Caco-2 (cell line): ENCODE results near the gene ADRA2C. TPM values are rescaled to one million over a fixed set of nuclear protein-coding genes. Genes with fewer than 3 reads are reported as not detected.

ENCODE experiments used
- BruUV-seq: library from RNA; stranded (reverse); fragments of 400-500 nt; replicated peaks from 2 replicates; lab custom pipeline; 2021; lab: Mats Ljungman, UMichigan
- CTCF ChIA-PET: fragments of 300-600 bp; sonication (Branson Sonifier 250); formaldehyde crosslinking; loops from one replicate; lab custom pipeline; 2022; ENCODE audit warnings: antibody characterized with exemption; lab: Charles Lee
- POLR2A ChIA-PET: fragments of 300-600 bp; sonication (Branson Sonifier 250); formaldehyde crosslinking; loops from one replicate; lab custom pipeline; 2022; ENCODE audit warnings: antibody characterized with exemption; lab: Charles Lee
- DNase-seq, 2 experiments: peaks; one replicate each; pipeline versions ENCODE4 v3.0.0 to v3.0.0-alpha.2; 2020 to 2022
- H3K27me3 ChIP-seq: replicated peaks from 2 replicates; pipeline ENCODE4 v1.6.0; 2011; ENCODE audit warnings: low read length; ENCODE audit not compliant: control insufficient read depth, insufficient read depth
- H3K36me3 ChIP-seq: 2 replicates; pipeline ENCODE4 v1.5.1; 2011; ENCODE audit warnings: low read length; ENCODE audit not compliant: control insufficient read depth, insufficient read depth
- H3K4me1 ChIP-seq: fragments of 250-450 bp; sonication (Bioruptor Pico); 2 replicates; pipeline ENCODE4 v1.5.1; 2020; ENCODE audit warnings: mild to moderate bottlenecking
- H3K4me3 ChIP-seq: 2 replicates; pipeline ENCODE4 v1.5.1; 2011; ENCODE audit warnings: low read depth, mild to moderate bottlenecking, control low read depth, low read length
- H3K9me3 ChIP-seq: fragments of 250-450 bp; sonication (Bioruptor Pico); 2 replicates; pipeline ENCODE4 v1.5.1; 2020; ENCODE audit warnings: mild to moderate bottlenecking, moderate library complexity
- H3K27ac Mint-ChIP-seq: one replicate; pipeline ENCODE4 v1.8.0; 2022; ENCODE audit warnings: mixed read lengths; ENCODE audit not compliant: unreplicated experiment
- H3K27me3 Mint-ChIP-seq: one replicate; pipeline ENCODE4 v1.8.0; 2022; ENCODE audit warnings: mixed read lengths; ENCODE audit not compliant: insufficient read depth, unreplicated experiment
- H3K36me3 Mint-ChIP-seq: one replicate; pipeline ENCODE4 v1.8.0; 2022; ENCODE audit warnings: mild to moderate bottlenecking, mixed read lengths; ENCODE audit not compliant: insufficient read depth, unreplicated experiment
- H3K4me1 Mint-ChIP-seq: one replicate; pipeline ENCODE4 v1.8.0; 2022; ENCODE audit warnings: low read depth, mixed read lengths; ENCODE audit not compliant: unreplicated experiment
- H3K4me3 Mint-ChIP-seq: one replicate; pipeline ENCODE4 v1.8.0; 2022; ENCODE audit warnings: mild to moderate bottlenecking, moderate library complexity, mixed read lengths; ENCODE audit not compliant: unreplicated experiment
- H3K9me3 Mint-ChIP-seq: one replicate; pipeline ENCODE4 v1.8.0; 2022; ENCODE audit warnings: mixed read lengths; ENCODE audit not compliant: unreplicated experiment
- CTCF ChIP-seq, 2 experiments: fragments of 200-600 bp in 1 of 2; IDR thresholded peaks; 1 replicate in 1 of 2; 2 replicates in 1 of 2; pipeline versions ENCODE4 v1.5.1 to v1.8.0; 2011 to 2022; ENCODE audit warnings: antibody characterized with exemption in 1 of 2, control low read depth in 1 of 2, inconsistent platforms in 1 of 2, low read depth in 1 of 2, low read length in 1 of 2, mild to moderate bottlenecking in 1 of 2, moderate library complexity in 1 of 2; ENCODE audit not compliant: insufficient read depth in 1 of 2, severe bottlenecking in 1 of 2, unreplicated experiment in 1 of 2
- intact Hi-C: fragments of 100-400 bp; cut with micrococcal nuclease; formaldehyde crosslinking; loops from one replicate; pipeline ENCODE4 v1.10.0; 2022; ENCODE audit not compliant: unreplicated experiment
- total RNA-seq: library from RNA; stranded (reverse); gene quantifications from 2 replicates; pipeline ENCODE4 v1.2.3, GENCODE V29; 2022

The ADRA2C gene
- total RNA-seq, 1 experiment from 2014 or later: 11.7 TPM

- POLR2A ChIA-PET: no interaction called here
- Mint-ChIP-seq H3K9me3 (peaks cover under 1% of the 10 kb centered on the region), H3K27me3 (peaks cover 3% of the 10 kb centered on the region), H3K27ac (no peak overlapping the region), H3K36me3 (peaks cover 6% of the 10 kb centered on the region), H3K4me3 (no peak overlapping the region), H3K4me1 (no peaks in the 10 kb centered on the region)
- TF ChIP-seq CTCF (IDR thresholded peaks at IDR 0.05; ENCODE audit: insufficient read depth in 1 of 2, low read depth in 1 of 2, low read length in 1 of 2, severe bottlenecking in 1 of 2, unreplicated experiment in 1 of 2): no peak
- Histone ChIP-seq H3K27me3 (no peaks in the 10 kb centered on the region), H3K4me3 (no peak overlapping the region), H3K36me3 (no peaks in the 10 kb centered on the region), H3K9me3 (no peaks in the 10 kb centered on the region; the same call in 1 of the 2 replicates), H3K4me1 (no peaks in the 10 kb centered on the region)
- CTCF ChIA-PET: no interaction called here
- DNase-seq: no peak
- intact Hi-C loops: no loop called here
- no TSS peak for BruUV-seq
Measured at GRCh38 chr4:3800351-3800750, 34.2 kb downstream of the ADRA2C start.

GRCh38 chr4:3801521-3801920 lies 35.3 kb downstream of the ADRA2C start:
- intact Hi-C loops: no loop called here
- DNase-seq: no peak
- Mint-ChIP-seq H3K27me3 (peaks cover 3% of the 10 kb centered on the region), H3K9me3 (no peaks in the 10 kb centered on the region), H3K36me3 (peaks cover 6% of the 10 kb centered on the region), H3K4me1 (no peaks in the 10 kb centered on the region), H3K4me3 (no peak overlapping the region), H3K27ac (no peak overlapping the region)
- CTCF ChIA-PET: interaction anchor here (0.6 kb wide), 1 partner anchor 517 kb away, joined by 4 read pairs; no protein-coding TSS in a partner anchor
- Histone ChIP-seq H3K27me3 (no peaks in the 10 kb centered on the region), H3K4me1 (no peaks in the 10 kb centered on the region), H3K36me3 (no peaks in the 10 kb centered on the region), H3K9me3 (no peaks in the 10 kb centered on the region; the same call in 1 of the 2 replicates), H3K4me3 (no peak overlapping the region)
- TF ChIP-seq CTCF (IDR thresholded peaks at IDR 0.05; ENCODE audit: insufficient read depth in 1 of 2, low read depth in 1 of 2, low read length in 1 of 2, severe bottlenecking in 1 of 2, unreplicated experiment in 1 of 2): no peak
- POLR2A ChIA-PET: no interaction called here
- BruUV-seq: no TSS peak

- ChIA-PET POLR2A (no interaction called here), CTCF (interaction anchor here (0.7 kb wide), 1 partner anchor 22 kb away, joined by 3 read pairs; no protein-coding TSS in a partner anchor)
- peaks cover 6% of the 10 kb centered on the region for H3K36me3 Mint-ChIP-seq
- BruUV-seq: no TSS peak
- no peaks in the 10 kb centered on the region for H3K9me3 Mint-ChIP-seq
- no peaks in the 10 kb centered on the region for H3K36me3 ChIP-seq
- H3K9me3 ChIP-seq: no peaks in the 10 kb centered on the region; the same call in 1 of the 2 replicates
- DNase-seq: no peak
- peaks cover 3% of the 10 kb centered on the region for H3K27me3 Mint-ChIP-seq
- no peaks in the 10 kb centered on the region for H3K4me1 Mint-ChIP-seq
- H3K4me3 Mint-ChIP-seq: no peak overlapping the region
- intact Hi-C loops: no loop called here
- H3K27ac Mint-ChIP-seq: no peak overlapping the region
- H3K4me1 ChIP-seq: no peaks in the 10 kb centered on the region
- no peaks in the 10 kb centered on the region for H3K27me3 ChIP-seq
- TF ChIP-seq CTCF (IDR thresholded peaks at IDR 0.05; ENCODE audit: insufficient read depth in 1 of 2, low read depth in 1 of 2, low read length in 1 of 2, severe bottlenecking in 1 of 2, unreplicated experiment in 1 of 2): no peak
- no peak overlapping the region for H3K4me3 ChIP-seq
Measured at GRCh38 chr4:3801931-3802550, 35.9 kb downstream of the ADRA2C start.
